GM12892 (cell line): ENCODE measurements around the gene DPEP3.
"Not testable (repeated sequence)": the region's sequence is repeated elsewhere in the genome, so short reads cannot be mapped to it uniquely, and the experiment has no call there.

Experiments
- POLR2A ChIP-seq: IDR thresholded peaks from 2 replicates; pipeline ENCODE4 v1.6.1; 2011; ENCODE audit warnings: low read depth, low read length, control low read depth
- POLR2AphosphoS5 ChIP-seq: IDR thresholded peaks from 2 replicates; pipeline ENCODE4 v1.6.1; 2011; ENCODE audit warnings: low read depth, low read length, control low read depth
- TAF1 ChIP-seq: IDR thresholded peaks from 2 replicates; pipeline ENCODE4 v1.6.1; 2011; ENCODE audit warnings: low read depth, mild to moderate bottlenecking, control low read depth, low read length, borderline replicate concordance

GRCh38 chr16:67998231-67998778, 18.0 kb upstream of the DPEP3 start:
- not testable (repeated sequence) for TF ChIP-seq POLR2AphosphoS5, POLR2A, TAF1
